Panc1 (cell line): ENCODE results near the gene TMEM87B.

Experiments
- TF ChIP-seq, protein P1 (sequence below): fragments of 450-650 bp; IDR thresholded peaks from 2 replicates; pipeline ENCODE4 v1.5.1; 2017; ENCODE audit warnings: mild to moderate bottlenecking
- TF ChIP-seq, protein P2 (sequence below), 2 experiments: IDR thresholded peaks; 2 replicates each; pipeline ENCODE4 v1.6.1; 2011 to 2012; ENCODE audit warnings: low read depth in 2 of 2, control low read depth in 1 of 2, low read length in 1 of 2, mild to moderate bottlenecking in 1 of 2, moderate library complexity in 1 of 2; ENCODE audit not compliant: insufficient read depth in 1 of 2

DNA sequence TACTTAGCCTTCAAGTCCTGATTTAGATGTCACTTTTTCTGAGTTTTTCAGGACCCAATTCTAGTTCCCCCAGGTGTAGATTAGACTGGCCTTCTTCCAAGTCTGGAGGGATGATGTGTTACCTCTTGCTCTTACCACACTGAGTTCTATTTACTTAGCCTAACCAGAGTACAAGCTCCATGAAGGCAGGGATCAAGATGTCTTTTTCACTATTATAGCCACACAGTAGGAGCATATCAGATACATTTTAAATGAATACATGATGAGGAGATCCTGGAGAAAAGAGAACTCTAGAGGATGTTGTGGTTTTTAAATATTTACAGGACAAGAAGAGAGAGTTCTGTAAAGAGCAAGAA, 30.3 kb downstream of the TMEM87B start:
- TF ChIP-seq, protein P1, sequence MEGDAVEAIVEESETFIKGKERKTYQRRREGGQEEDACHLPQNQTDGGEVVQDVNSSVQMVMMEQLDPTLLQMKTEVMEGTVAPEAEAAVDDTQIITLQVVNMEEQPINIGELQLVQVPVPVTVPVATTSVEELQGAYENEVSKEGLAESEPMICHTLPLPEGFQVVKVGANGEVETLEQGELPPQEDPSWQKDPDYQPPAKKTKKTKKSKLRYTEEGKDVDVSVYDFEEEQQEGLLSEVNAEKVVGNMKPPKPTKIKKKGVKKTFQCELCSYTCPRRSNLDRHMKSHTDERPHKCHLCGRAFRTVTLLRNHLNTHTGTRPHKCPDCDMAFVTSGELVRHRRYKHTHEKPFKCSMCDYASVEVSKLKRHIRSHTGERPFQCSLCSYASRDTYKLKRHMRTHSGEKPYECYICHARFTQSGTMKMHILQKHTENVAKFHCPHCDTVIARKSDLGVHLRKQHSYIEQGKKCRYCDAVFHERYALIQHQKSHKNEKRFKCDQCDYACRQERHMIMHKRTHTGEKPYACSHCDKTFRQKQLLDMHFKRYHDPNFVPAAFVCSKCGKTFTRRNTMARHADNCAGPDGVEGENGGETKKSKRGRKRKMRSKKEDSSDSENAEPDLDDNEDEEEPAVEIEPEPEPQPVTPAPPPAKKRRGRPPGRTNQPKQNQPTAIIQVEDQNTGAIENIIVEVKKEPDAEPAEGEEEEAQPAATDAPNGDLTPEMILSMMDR: no peak
- TF ChIP-seq, protein P2, sequence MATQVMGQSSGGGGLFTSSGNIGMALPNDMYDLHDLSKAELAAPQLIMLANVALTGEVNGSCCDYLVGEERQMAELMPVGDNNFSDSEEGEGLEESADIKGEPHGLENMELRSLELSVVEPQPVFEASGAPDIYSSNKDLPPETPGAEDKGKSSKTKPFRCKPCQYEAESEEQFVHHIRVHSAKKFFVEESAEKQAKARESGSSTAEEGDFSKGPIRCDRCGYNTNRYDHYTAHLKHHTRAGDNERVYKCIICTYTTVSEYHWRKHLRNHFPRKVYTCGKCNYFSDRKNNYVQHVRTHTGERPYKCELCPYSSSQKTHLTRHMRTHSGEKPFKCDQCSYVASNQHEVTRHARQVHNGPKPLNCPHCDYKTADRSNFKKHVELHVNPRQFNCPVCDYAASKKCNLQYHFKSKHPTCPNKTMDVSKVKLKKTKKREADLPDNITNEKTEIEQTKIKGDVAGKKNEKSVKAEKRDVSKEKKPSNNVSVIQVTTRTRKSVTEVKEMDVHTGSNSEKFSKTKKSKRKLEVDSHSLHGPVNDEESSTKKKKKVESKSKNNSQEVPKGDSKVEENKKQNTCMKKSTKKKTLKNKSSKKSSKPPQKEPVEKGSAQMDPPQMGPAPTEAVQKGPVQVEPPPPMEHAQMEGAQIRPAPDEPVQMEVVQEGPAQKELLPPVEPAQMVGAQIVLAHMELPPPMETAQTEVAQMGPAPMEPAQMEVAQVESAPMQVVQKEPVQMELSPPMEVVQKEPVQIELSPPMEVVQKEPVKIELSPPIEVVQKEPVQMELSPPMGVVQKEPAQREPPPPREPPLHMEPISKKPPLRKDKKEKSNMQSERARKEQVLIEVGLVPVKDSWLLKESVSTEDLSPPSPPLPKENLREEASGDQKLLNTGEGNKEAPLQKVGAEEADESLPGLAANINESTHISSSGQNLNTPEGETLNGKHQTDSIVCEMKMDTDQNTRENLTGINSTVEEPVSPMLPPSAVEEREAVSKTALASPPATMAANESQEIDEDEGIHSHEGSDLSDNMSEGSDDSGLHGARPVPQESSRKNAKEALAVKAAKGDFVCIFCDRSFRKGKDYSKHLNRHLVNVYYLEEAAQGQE (IDR thresholded peaks at IDR 0.05; ENCODE audit: insufficient read depth in 1 of 2, low read depth in 2 of 2, low read length in 1 of 2): no peak
